Neural progenitor cell (in vitro differentiated cells): ENCODE measurements around the gene NKD1. TPM values are rescaled to one million over a fixed set of nuclear protein-coding genes. Genes with fewer than 3 reads are reported as not detected.
A peak's percentile ranks its signal among the peaks of the same experiment; 100 is the strongest.

ENCODE experiments used
- DNase-seq: peaks from one replicate; pipeline ENCODE4 v3.0.0-alpha.2; 2016; ENCODE audit warnings: low spot score
- H2AFZ ChIP-seq: fragments of 200-600 bp; sonication (generic); replicated peaks from 2 replicates; pipeline ENCODE4 v1.6.1; 2016; ENCODE audit warnings: antibody characterized with exemption
- H3F3A ChIP-seq: fragments of 200-600 bp; sonication (generic); 2 replicates; pipeline ENCODE4 v1.6.1; 2016; ENCODE audit warnings: antibody characterized with exemption, low read depth
- H3K27ac ChIP-seq: fragments of 200-600 bp; sonication (generic); 2 replicates; pipeline ENCODE4 v1.5.1; 2016; ENCODE audit warnings: mild to moderate bottlenecking
- H3K27me3 ChIP-seq: fragments of 200-600 bp; sonication (generic); 2 replicates; pipeline ENCODE4 v1.6.1; 2016; ENCODE audit warnings: mild to moderate bottlenecking, moderate library complexity
- H3K36me3 ChIP-seq: fragments of 200-600 bp; sonication (generic); 2 replicates; pipeline ENCODE4 v1.5.1; 2016
- H3K4me1 ChIP-seq: fragments of 200-600 bp; sonication (generic); 2 replicates; pipeline ENCODE4 v1.6.1; 2016; ENCODE audit warnings: mixed run types
- H3K4me2 ChIP-seq: fragments of 200-600 bp; sonication (generic); 2 replicates; pipeline ENCODE4 v1.6.1; 2016
- H3K4me3 ChIP-seq: fragments of 200-600 bp; sonication (generic); 2 replicates; pipeline ENCODE4 v1.5.1; 2016
- H3K79me2 ChIP-seq: fragments of 200-600 bp; sonication (generic); 2 replicates; pipeline ENCODE4 v1.6.1; 2016; ENCODE audit warnings: low read depth
- H3K9ac ChIP-seq: fragments of 200-600 bp; sonication (generic); 2 replicates; pipeline ENCODE4 v1.6.1; 2016
- H3K9me3 ChIP-seq: fragments of 200-600 bp; sonication (generic); 2 replicates; pipeline ENCODE4 v1.5.1; 2016; ENCODE audit warnings: low read depth
- H4K20me1 ChIP-seq: fragments of 200-600 bp; sonication (generic); 2 replicates; pipeline ENCODE4 v1.6.1; 2016; ENCODE audit warnings: low read depth
- H3K27ac Mint-ChIP-seq: 3 replicates; pipeline ENCODE4 v1.8.0; 2021; ENCODE audit warnings: mixed read lengths
- H3K27me3 Mint-ChIP-seq: 2 replicates; pipeline ENCODE4 v1.8.0; 2022; ENCODE audit warnings: low read depth, mild to moderate bottlenecking, inconsistent platforms, moderate library complexity, mixed read lengths; ENCODE audit not compliant: insufficient read depth
- H3K36me3 Mint-ChIP-seq: 3 replicates; pipeline ENCODE4 v1.8.0; 2021; ENCODE audit warnings: mixed read lengths
- H3K4me1 Mint-ChIP-seq: 3 replicates; pipeline ENCODE4 v1.8.0; 2021; ENCODE audit warnings: mixed read lengths
- H3K4me3 Mint-ChIP-seq: 3 replicates; pipeline ENCODE4 v1.8.0; 2021; ENCODE audit warnings: mild to moderate bottlenecking, moderate library complexity, mixed read lengths
- H3K9me3 Mint-ChIP-seq: 3 replicates; pipeline ENCODE4 v1.8.0; 2020; ENCODE audit warnings: mixed read lengths
- EZH2 ChIP-seq: fragments of 200-600 bp; sonication (generic); IDR thresholded peaks from 2 replicates; pipeline ENCODE4 v1.6.1; 2017; ENCODE audit warnings: antibody characterized with exemption, mild to moderate bottlenecking, moderate library complexity
- EZH2phosphoT487 ChIP-seq: fragments of 200-600 bp; sonication (generic); IDR thresholded peaks from 2 replicates; pipeline ENCODE4 v1.6.1; 2017; ENCODE audit warnings: antibody characterized with exemption
- total RNA-seq: library from RNA; depleted of rRNA; stranded (reverse); fragments of >200 nt; gene quantifications from 2 replicates; pipeline ENCODE4 v1.2.3, GENCODE V29; 2015; ENCODE audit warnings: low replicate concordance
- TF ChIP-seq, protein P1 (sequence below): fragments of 200-600 bp; sonication (generic); IDR thresholded peaks from 2 replicates; pipeline ENCODE4 v1.5.1; 2017; ENCODE audit warnings: antibody characterized with exemption, mild to moderate bottlenecking

The NKD1 gene
- total RNA-seq, 1 donor from 2014 or later: 5.3 TPM

DNA sequence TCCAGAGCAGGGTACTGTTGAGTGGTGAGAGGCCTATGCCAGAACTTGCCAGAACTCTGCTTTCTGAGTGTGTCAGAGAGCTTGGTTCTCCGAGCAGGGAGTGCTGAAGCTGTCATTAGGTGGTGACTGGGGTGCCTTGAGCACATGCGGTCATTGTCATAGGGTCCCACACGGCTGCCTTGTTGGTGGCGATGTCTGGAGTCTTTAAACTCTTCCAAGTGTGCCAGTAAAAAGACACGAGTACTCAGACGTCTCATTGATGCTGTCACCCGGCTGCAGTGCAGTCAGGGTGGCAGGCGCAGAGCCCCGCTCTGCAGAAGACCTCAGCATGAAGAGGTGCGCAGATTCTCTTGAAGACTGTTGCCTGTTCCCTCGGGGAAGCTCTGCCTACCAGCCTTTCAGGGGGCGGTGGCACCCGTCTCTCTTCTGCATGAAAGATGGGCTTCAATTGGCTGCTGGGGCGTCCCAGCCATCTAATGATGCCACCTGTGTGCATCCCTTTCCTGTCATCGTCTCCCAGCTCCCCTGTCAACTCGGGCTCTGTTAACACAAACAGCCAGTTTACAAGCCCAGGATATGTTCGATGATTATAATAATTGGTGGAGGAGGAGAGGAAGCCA is 58.3 kb downstream of the NKD1 start:
- Histone ChIP-seq H3K9me3 (no peaks in the 10 kb centered on the region), H3K4me3 (peak overlapping the region; percentile 8), H3K9ac (no peak overlapping the region), H2AFZ (no peak overlapping the region), H3K4me1 (peaks cover 33% of the 10 kb centered on the region), H3K79me2 (no peaks in the 10 kb centered on the region), H3K4me2 (peak overlapping the region; percentile 52), H3K27ac (no peak overlapping the region), H4K20me1 (peaks cover 24% of the 10 kb centered on the region), H3K27me3 (peaks cover 24% of the 10 kb centered on the region), H3K36me3 (no peaks in the 10 kb centered on the region), H3F3A (peaks cover 20% of the 10 kb centered on the region)
- no peak for TF ChIP-seq EZH2phosphoT487
- no peak for TF ChIP-seq EZH2
- TF ChIP-seq, protein P1, sequence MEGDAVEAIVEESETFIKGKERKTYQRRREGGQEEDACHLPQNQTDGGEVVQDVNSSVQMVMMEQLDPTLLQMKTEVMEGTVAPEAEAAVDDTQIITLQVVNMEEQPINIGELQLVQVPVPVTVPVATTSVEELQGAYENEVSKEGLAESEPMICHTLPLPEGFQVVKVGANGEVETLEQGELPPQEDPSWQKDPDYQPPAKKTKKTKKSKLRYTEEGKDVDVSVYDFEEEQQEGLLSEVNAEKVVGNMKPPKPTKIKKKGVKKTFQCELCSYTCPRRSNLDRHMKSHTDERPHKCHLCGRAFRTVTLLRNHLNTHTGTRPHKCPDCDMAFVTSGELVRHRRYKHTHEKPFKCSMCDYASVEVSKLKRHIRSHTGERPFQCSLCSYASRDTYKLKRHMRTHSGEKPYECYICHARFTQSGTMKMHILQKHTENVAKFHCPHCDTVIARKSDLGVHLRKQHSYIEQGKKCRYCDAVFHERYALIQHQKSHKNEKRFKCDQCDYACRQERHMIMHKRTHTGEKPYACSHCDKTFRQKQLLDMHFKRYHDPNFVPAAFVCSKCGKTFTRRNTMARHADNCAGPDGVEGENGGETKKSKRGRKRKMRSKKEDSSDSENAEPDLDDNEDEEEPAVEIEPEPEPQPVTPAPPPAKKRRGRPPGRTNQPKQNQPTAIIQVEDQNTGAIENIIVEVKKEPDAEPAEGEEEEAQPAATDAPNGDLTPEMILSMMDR: no peak
- H3K27me3 Mint-ChIP-seq: peaks cover 7% of the 10 kb centered on the region
- H3K4me3 Mint-ChIP-seq: peak overlapping the region; percentile 8
- H3K9me3 Mint-ChIP-seq: no peaks in the 10 kb centered on the region
- H3K4me1 Mint-ChIP-seq: peaks cover 73% of the 10 kb centered on the region
- H3K36me3 Mint-ChIP-seq: peaks cover 7% of the 10 kb centered on the region
- peak; percentile 29 for DNase-seq
- H3K27ac Mint-ChIP-seq: peak overlapping the region; percentile 21

DNA sequence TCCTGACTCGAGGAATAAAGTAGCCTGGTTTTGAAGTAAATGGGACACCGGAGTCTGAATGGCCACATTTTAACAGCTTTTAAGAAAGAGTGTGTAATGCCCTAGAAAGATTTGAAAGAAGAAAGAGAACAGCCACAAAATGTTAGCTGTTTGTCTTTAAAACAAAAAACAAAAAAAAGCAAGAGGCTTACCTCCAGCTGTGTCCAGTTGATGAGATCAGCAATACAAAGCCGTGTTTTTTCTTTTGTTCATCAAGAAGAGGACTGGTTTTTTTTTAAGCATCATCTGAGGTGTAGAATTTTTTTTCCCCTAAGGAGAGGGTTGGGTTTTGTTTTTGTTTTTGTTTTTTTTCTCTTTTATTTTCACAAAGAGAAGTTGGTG is 58.8 kb downstream of the NKD1 start:
- H3K36me3 ChIP-seq: no peaks in the 10 kb centered on the region
- DNase-seq: peak; percentile 63
- H3K4me3 ChIP-seq: peak overlapping the region; percentile 8
- H3K4me1 Mint-ChIP-seq: peaks cover 75% of the 10 kb centered on the region
- peaks cover 29% of the 10 kb centered on the region for H3K27me3 ChIP-seq
- H3K27me3 Mint-ChIP-seq: peaks cover 7% of the 10 kb centered on the region
- no peak overlapping the region for H3K9ac ChIP-seq
- TF ChIP-seq EZH2phosphoT487 (peak; percentile 50), EZH2 (no peak)
- TF ChIP-seq, protein P1: no peak
- peaks cover 23% of the 10 kb centered on the region for H3F3A ChIP-seq
- H3K79me2 ChIP-seq: no peaks in the 10 kb centered on the region
- H3K9me3 Mint-ChIP-seq: no peaks in the 10 kb centered on the region
- peaks cover 11% of the 10 kb centered on the region for H3K36me3 Mint-ChIP-seq
- peaks cover 33% of the 10 kb centered on the region for H3K4me1 ChIP-seq
- no peak overlapping the region for H3K27ac Mint-ChIP-seq
- no peak overlapping the region for H2AFZ ChIP-seq
- H3K27ac ChIP-seq: no peak overlapping the region
- no peaks in the 10 kb centered on the region for H3K9me3 ChIP-seq
- H3K4me3 Mint-ChIP-seq: peak overlapping the region; percentile 8
- H4K20me1 ChIP-seq: peaks cover 29% of the 10 kb centered on the region
- peak overlapping the region; percentile 52 for H3K4me2 ChIP-seq

DNA sequence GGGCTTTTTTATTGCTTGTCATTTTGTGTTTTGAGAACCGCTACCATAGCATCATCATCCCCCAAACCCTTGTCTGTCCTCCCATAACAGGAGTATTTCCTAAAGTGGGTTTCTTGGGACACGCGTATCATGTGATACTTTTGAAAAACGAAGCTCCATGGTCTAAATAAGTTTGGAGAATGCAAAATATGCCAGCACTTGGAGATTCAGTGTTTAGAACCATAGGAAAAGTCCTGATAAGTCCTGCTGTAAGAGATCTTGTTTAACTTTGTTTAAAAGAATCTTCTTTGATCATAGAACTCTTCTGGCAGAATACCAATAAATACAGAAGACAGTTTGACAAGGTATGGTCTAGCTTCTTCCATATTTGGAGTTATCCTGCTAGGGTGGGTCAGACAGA is 59.3 kb downstream of the NKD1 start:
- Histone ChIP-seq H3K27me3 (peaks cover 32% of the 10 kb centered on the region), H3K79me2 (no peaks in the 10 kb centered on the region), H3K4me2 (peak overlapping the region; percentile 52), H3K36me3 (no peaks in the 10 kb centered on the region), H3K9ac (no peak overlapping the region), H3K9me3 (no peaks in the 10 kb centered on the region), H3K4me3 (no peak overlapping the region), H2AFZ (no peak overlapping the region), H3K4me1 (peaks cover 33% of the 10 kb centered on the region), H3K27ac (no peak overlapping the region), H3F3A (peaks cover 23% of the 10 kb centered on the region), H4K20me1 (peaks cover 30% of the 10 kb centered on the region)
- TF ChIP-seq EZH2: no peak
- no peak for TF ChIP-seq EZH2phosphoT487
- TF ChIP-seq, protein P1: no peak
- H3K27ac Mint-ChIP-seq: no peak overlapping the region
- no peak overlapping the region for H3K4me3 Mint-ChIP-seq
- H3K9me3 Mint-ChIP-seq: no peaks in the 10 kb centered on the region
- peaks cover 77% of the 10 kb centered on the region for H3K4me1 Mint-ChIP-seq
- peaks cover 7% of the 10 kb centered on the region for H3K27me3 Mint-ChIP-seq
- peaks cover 14% of the 10 kb centered on the region for H3K36me3 Mint-ChIP-seq
- no peak for DNase-seq
